Germinal center (tissue), 1 donor: Measurements from ENCODE around the gene MRPL55.
"Not testable (repeated sequence)": the region's sequence is repeated elsewhere in the genome, so short reads cannot be mapped to it uniquely, and the experiment has no call there.

ENCODE experiments used
- DNase-seq: peaks from one replicate; pipeline ENCODE4 v3.0.0; 2012; ENCODE audit warnings: mixed read lengths, low spot score

The MRPL55 gene

GRCh38 chr1:228122921-228123441 is 13.9 kb upstream of the MRPL55 start:
- DNase-seq, result no peak

- DNase-seq, result no peak
These were observed 11.9 kb upstream of the MRPL55 start for GRCh38 chr1:228120857-228121489.

GRCh38 chr1:228120351-228120750 is 11.3 kb upstream of the MRPL55 start:
- DNase-seq, result no peak

GRCh38 chr1:228118040-228118439 is 8.9 kb upstream of the MRPL55 start:
- no peak for DNase-seq

- DNase-seq, result no peak
These were observed 8.2 kb upstream of the MRPL55 start for GRCh38 chr1:228117335-228117734.

- DNase-seq, result no peak
These were observed 5.7 kb upstream of the MRPL55 start for GRCh38 chr1:228114827-228115226.

GRCh38 chr1:228112617-228113016 is 3.5 kb upstream of the MRPL55 start:
- no peak for DNase-seq

GRCh38 chr1:228112167-228112566 is 3.1 kb upstream of the MRPL55 start:
- DNase-seq, result no peak

- DNase-seq, result not testable (repeated sequence)
These were observed 2.2 kb upstream of the MRPL55 start for GRCh38 chr1:228111315-228111714.

GRCh38 chr1:228110556-228110955 is 1.5 kb upstream of the MRPL55 start:
- no peak for DNase-seq

- DNase-seq, result no peak
These were observed 926 bp upstream of the MRPL55 start for GRCh38 chr1:228109962-228110488.

- no peak for DNase-seq
These were observed 392 bp downstream of the MRPL55 start for GRCh38 chr1:228108742-228109072.

- DNase-seq, result no peak
These were observed 926 bp downstream of the MRPL55 start for GRCh38 chr1:228108055-228108690.

GRCh38 chr1:228107636-228108035 is 1.5 kb downstream of the MRPL55 start:
- DNase-seq, result no peak

GRCh38 chr1:228106800-228107054 is 2.4 kb downstream of the MRPL55 start:
- no peak for DNase-seq

- no peak for DNase-seq
These were observed 2.9 kb downstream of the MRPL55 start for GRCh38 chr1:228105996-228106799.

- DNase-seq, result no peak
These were observed 3.7 kb downstream of the MRPL55 start for GRCh38 chr1:228105270-228105995.

- no peak for DNase-seq
These were observed 4.4 kb downstream of the MRPL55 start for GRCh38 chr1:228104526-228105269.

GRCh38 chr1:228102791-228103620 is 6.1 kb downstream of the MRPL55 start, which contains the start of gene C1orf35:
Gene C1orf35, minus strand, starts transcription at chr1:228103325. Its CDS starts 98 bp downstream, at chr1:228103227.
- DNase-seq, result peak; percentile 95

- DNase-seq, result peak; percentile 62
These were observed 6.9 kb downstream of the MRPL55 start for GRCh38 chr1:228101994-228102790.
